H1 (cell line): ENCODE results near the gene EFCAB8. TPM values are rescaled to one million over a fixed set of nuclear protein-coding genes. Genes with fewer than 3 reads are reported as not detected.

Experiments used
- CTCF ChIA-PET: fragments of 300-600 bp; sonication (Branson Sonifier 250); formaldehyde crosslinking; loops from one replicate; lab custom pipeline; 2021; ENCODE audit not compliant: partially characterized antibody; lab: Charles Lee
- POLR2A ChIA-PET: fragments of 300-600 bp; sonication (Branson Sonifier 250); formaldehyde crosslinking; loops from one replicate; lab custom pipeline; 2021; ENCODE audit warnings: inconsistent platforms; ENCODE audit not compliant: partially characterized antibody; lab: Charles Lee
- DNase-seq, 2 experiments: peaks; one replicate each; pipeline versions ENCODE4 v3.0.0 to v3.0.0-alpha.2; 2010 to 2022; ENCODE audit warnings: low spot score in 2 of 2, low read depth in 1 of 2, mixed read lengths in 1 of 2
- FAIRE-seq: peaks from 2 replicates; lab custom pipeline; 2011; peaks lifted over from hg19 to GRCh38; lab: Jason Lieb, UNC
- H2AFZ ChIP-seq: 2 replicates; pipeline ENCODE4 v1.8.1; 2012; ENCODE audit warnings: low read length, inconsistent platforms
- H2AK5ac ChIP-seq: 2 replicates; pipeline ENCODE4 v1.6.1; 2013; ENCODE audit warnings: low read depth, low read length
- H2BK120ac ChIP-seq: replicated peaks from 2 replicates; pipeline ENCODE3; 2013; ENCODE audit warnings: low read depth, low read length, inconsistent platforms
- H2BK12ac ChIP-seq: 2 replicates; pipeline ENCODE4 v1.6.1; 2013; ENCODE audit warnings: low read depth, low read length
- H2BK15ac ChIP-seq: 2 replicates; pipeline ENCODE4 v1.6.1; 2013; ENCODE audit warnings: low read length
- H2BK20ac ChIP-seq: 2 replicates; pipeline ENCODE4 v1.6.1; 2013; ENCODE audit warnings: low read length
- H2BK5ac ChIP-seq: 2 replicates; pipeline ENCODE4 v1.6.1; 2013; ENCODE audit warnings: low read depth, low read length
- H3K14ac ChIP-seq: 2 replicates; pipeline ENCODE4 v1.6.1; 2013; ENCODE audit warnings: inconsistent platforms; ENCODE audit not compliant: insufficient read length
- H3K18ac ChIP-seq: 2 replicates; pipeline ENCODE4 v1.6.1; 2013; ENCODE audit warnings: low read length; ENCODE audit errors: extremely low read depth
- H3K23ac ChIP-seq: 2 replicates; pipeline ENCODE4 v1.6.1; 2013; ENCODE audit warnings: inconsistent platforms; ENCODE audit not compliant: insufficient read length
- H3K23me2 ChIP-seq: 2 replicates; pipeline ENCODE4 v1.6.1; 2013; ENCODE audit warnings: low read depth, low read length
- H3K27ac ChIP-seq: 2 replicates; pipeline ENCODE4 v1.6.1; 2011; ENCODE audit warnings: low read depth, low read length, inconsistent platforms
- H3K27me3 ChIP-seq, 4 experiments: replicated peaks in 1 of 4; 1 replicate in 1 of 4; 2 replicates in 3 of 4; pipeline versions ENCODE4 v1.6.1 to v1.8.1; 2011 to 2013; ENCODE audit warnings: low read length in 3 of 4, mild to moderate bottlenecking in 3 of 4, inconsistent platforms in 2 of 4, mixed read lengths in 2 of 4, moderate library complexity in 1 of 4; ENCODE audit not compliant: control insufficient read depth in 3 of 4, insufficient read depth in 3 of 4; ENCODE audit errors: extremely low read depth in 1 of 4
- H3K36me3 ChIP-seq, 4 experiments: 2 replicates each; pipeline versions ENCODE4 v1.6.1 to v1.8.1; 2011 to 2013; ENCODE audit warnings: mild to moderate bottlenecking in 4 of 4, low read length in 3 of 4, moderate library complexity in 2 of 4, control low read depth in 1 of 4, inconsistent platforms in 1 of 4; ENCODE audit not compliant: insufficient read depth in 4 of 4, control insufficient read depth in 2 of 4
- H3K4ac ChIP-seq: replicated peaks from 2 replicates; pipeline ENCODE3; 2013; ENCODE audit warnings: low read length, low read depth, mixed read lengths, inconsistent platforms; ENCODE audit not compliant: insufficient read length
- H3K4me1 ChIP-seq, 4 experiments: replicated peaks in 1 of 4; 1 replicate in 1 of 4; 2 replicates in 3 of 4; pipeline versions ENCODE4 v1.6.1 to v1.8.1; 2011 to 2013; ENCODE audit warnings: low read length in 3 of 4, inconsistent platforms in 2 of 4, mixed read lengths in 1 of 4; ENCODE audit not compliant: insufficient read depth in 4 of 4, control insufficient read depth in 3 of 4
- H3K4me2 ChIP-seq, 2 experiments: 2 replicates each; pipeline versions ENCODE4 v1.6.1 to v1.8.1; 2011 to 2013; ENCODE audit warnings: low read depth in 2 of 2, low read length in 2 of 2, control low read depth in 1 of 2, inconsistent platforms in 1 of 2, mild to moderate bottlenecking in 1 of 2; ENCODE audit not compliant: insufficient read depth in 1 of 2
- H3K4me3 ChIP-seq, 4 experiments: fragments of 200-600, 300-600 bp in 1 of 4; sonication (generic), shearing (Covaris generic), sonication (Bioruptor Twin) in 1 of 4; 2 replicates each; pipeline versions ENCODE4 v1.5.1 to v1.8.1; 2011 to 2016; ENCODE audit warnings: low read length in 4 of 4, low read depth in 3 of 4, control low read depth in 2 of 4, inconsistent platforms in 2 of 4, mild to moderate bottlenecking in 2 of 4, mixed read lengths in 1 of 4, moderate library complexity in 1 of 4; ENCODE audit not compliant: insufficient read depth in 2 of 4; ENCODE audit errors: extremely low read depth in 1 of 4
- H3K56ac ChIP-seq: replicated peaks from 2 replicates; pipeline ENCODE3; 2013; ENCODE audit warnings: low read depth, mild to moderate bottlenecking, mixed read lengths, low read length, inconsistent platforms; ENCODE audit not compliant: insufficient read length
- H3K79me1 ChIP-seq: 2 replicates; pipeline ENCODE4 v1.6.1; 2013; ENCODE audit warnings: low read depth, low read length, control low read depth
- H3K79me2 ChIP-seq, 2 experiments: 2 replicates each; pipeline versions ENCODE4 v1.6.1 to v1.8.1; 2012 to 2013; ENCODE audit warnings: low read length in 2 of 2, mild to moderate bottlenecking in 2 of 2, inconsistent platforms in 1 of 2; ENCODE audit not compliant: insufficient read depth in 2 of 2, control insufficient read depth in 1 of 2
- H3K9ac ChIP-seq, 4 experiments: replicated peaks in 1 of 4; 1 replicate in 1 of 4; 2 replicates in 3 of 4; pipeline versions ENCODE4 v1.6.1 to v1.8.1; 2011 to 2013; ENCODE audit warnings: low read depth in 3 of 4, low read length in 3 of 4, control low read depth in 2 of 4, mild to moderate bottlenecking in 2 of 4, moderate library complexity in 2 of 4, inconsistent platforms in 1 of 4; ENCODE audit errors: extremely low read depth in 1 of 4
- H3K9me3 ChIP-seq, 2 experiments: 2 replicates each; pipeline versions ENCODE4 v1.6.1 to v1.8.1; 2012 to 2013; ENCODE audit warnings: mild to moderate bottlenecking in 2 of 2, moderate library complexity in 2 of 2, control low read depth in 1 of 2, inconsistent platforms in 1 of 2, low read depth in 1 of 2, low read length in 1 of 2, mixed read lengths in 1 of 2; ENCODE audit not compliant: insufficient read depth in 2 of 2
- H4K20me1 ChIP-seq, 2 experiments: replicated peaks in 1 of 2; 2 replicates each; pipeline versions ENCODE3 to v1.8.1; 2011 to 2013; ENCODE audit warnings: inconsistent platforms in 2 of 2, low read length in 2 of 2, mild to moderate bottlenecking in 1 of 2; ENCODE audit not compliant: insufficient read depth in 2 of 2, control insufficient read depth in 1 of 2
- H4K5ac ChIP-seq: 2 replicates; pipeline ENCODE4 v1.6.1; 2013; ENCODE audit warnings: low read length, low read depth, mixed read lengths, inconsistent platforms; ENCODE audit not compliant: insufficient read length
- H4K8ac ChIP-seq: 2 replicates; pipeline ENCODE4 v1.8.0; 2013; ENCODE audit warnings: mild to moderate bottlenecking, moderate library complexity, low read length, inconsistent platforms; ENCODE audit not compliant: insufficient read depth; ENCODE audit errors: extremely low read depth
- H4K91ac ChIP-seq: replicated peaks from 2 replicates; pipeline ENCODE3; 2013; ENCODE audit warnings: low read length, mixed read lengths, inconsistent platforms; ENCODE audit not compliant: insufficient read length
- CBX5 ChIP-seq: fragments of 300-800, 300-1000 bp; sonication (generic); IDR thresholded peaks from 2 replicates; pipeline ENCODE4 v1.7.1; 2016; ENCODE audit warnings: antibody characterized with exemption, low read length, low read depth
- HDAC2 ChIP-seq, 2 experiments: fragments of 300-600 bp in 1 of 2; sonication (generic) in 1 of 2; IDR thresholded peaks; 2 replicates each; pipeline ENCODE4 v1.6.1; 2011 to 2012; ENCODE audit warnings: low read depth in 2 of 2, low read length in 2 of 2, mild to moderate bottlenecking in 2 of 2, moderate library complexity in 2 of 2, borderline replicate concordance in 1 of 2, inconsistent platforms in 1 of 2
- HDAC6 ChIP-seq: IDR thresholded peaks from one replicate; pipeline ENCODE4 v1.7.1; 2012; ENCODE audit warnings: low read depth, mild to moderate bottlenecking, inconsistent platforms, low read length, moderate library complexity
- JUND ChIP-seq: IDR thresholded peaks from 2 replicates; pipeline ENCODE4 v1.6.1; 2011; ENCODE audit warnings: mild to moderate bottlenecking, improper control_type of control experiment, low read length
- KDM5A ChIP-seq: fragments of 200-600 bp; IDR thresholded peaks from 2 replicates; pipeline ENCODE4 v1.7.1; 2012; ENCODE audit warnings: mild to moderate bottlenecking, low read length, inconsistent platforms, mixed read lengths
- MAX ChIP-seq: IDR thresholded peaks from 2 replicates; pipeline ENCODE4 v1.6.1; 2012; ENCODE audit warnings: inconsistent platforms
- RBBP5 ChIP-seq: IDR thresholded peaks from 2 replicates; pipeline ENCODE4 v1.7.1; 2012; ENCODE audit warnings: low read depth, mild to moderate bottlenecking, inconsistent platforms, low read length, moderate library complexity, borderline replicate concordance
- SAP30 ChIP-seq: fragments of 300-600 bp; sonication (generic); IDR thresholded peaks from 2 replicates; pipeline ENCODE4 v1.7.1; 2012; ENCODE audit warnings: low read length, moderate library complexity, mild to moderate bottlenecking, inconsistent platforms; ENCODE audit not compliant: insufficient read depth, insufficient replicate concordance
- SIRT6 ChIP-seq: IDR thresholded peaks from one replicate; pipeline ENCODE4 v1.7.1; 2012; ENCODE audit warnings: low read length, inconsistent platforms
- SP1 ChIP-seq: IDR thresholded peaks from 2 replicates; pipeline ENCODE4 v1.6.1; 2011; ENCODE audit warnings: low read depth, low read length
- TAF1 ChIP-seq: IDR thresholded peaks from 2 replicates; pipeline ENCODE4 v1.6.1; 2011; ENCODE audit warnings: mild to moderate bottlenecking, low read depth, low read length
- USF2 ChIP-seq: IDR thresholded peaks from 2 replicates; pipeline ENCODE4 v1.6.1; 2011; ENCODE audit warnings: low read length, improper control_type of control experiment
- WGBS, 2 experiments: shearing (Covaris generic) in 1 of 2; methylation state at CpG; one replicate each; pipeline versions ENCODE4 v1.1.6 to v1.1.7; 2013 to 2015; ENCODE audit warnings: low lambda C conversion rate in 2 of 2, mixed read lengths in 2 of 2, inconsistent platforms in 1 of 2, low coverage in 1 of 2, missing lambda C conversion rate in 1 of 2; ENCODE audit not compliant: insufficient replicate concordance in 2 of 2, insufficient coverage in 1 of 2, insufficient read length in 1 of 2; ENCODE audit errors: extremely low coverage in 1 of 2, missing lambda C conversion rate in 1 of 2; 5-methylcytosine and 5-hydroxymethylcytosine counted together
- polyA plus RNA-seq, 7 experiments: library from polyadenylated mRNA; depleted of rRNA in 3 of 7; stranded (reverse) in 5 of 7; unstranded in 2 of 7; fragments of >200 nt in 5 of 7; fragments of 200-250 nt in 2 of 7; gene quantifications; 1 replicate in 5 of 7; 2 replicates in 1 of 7; 4 replicates in 1 of 7; pipeline versions ENCODE4 v1.2.1 to v1.2.3, GENCODE V29; 2011 to 2013; ENCODE audit warnings: missing spikeins in 2 of 7, mixed read lengths in 2 of 7
- total RNA-seq: library from RNA; stranded (reverse); fragmentation: NEBNext Ultra II Directional; extraction: Animal tissue kit (Norgen Biotek cat#: 25700); gene quantifications from 2 replicates; pipeline ENCODE4 v1.2.1, GENCODE V29; 2021

EFCAB8 gene
- total and polyA plus RNA-seq, 2 of the 8 experiments (the other 6 are each of a cell fraction or from before 2014, with no cell fraction given): 0.06 to 0.20 TPM

GRCh38 chr20:32891926-32892660 is 33.4 kb downstream of the EFCAB8 start:
- Histone ChIP-seq H3K79me2 (no peaks in the 10 kb centered on the region), H2BK5ac (no peak overlapping the region), H4K5ac (no peak overlapping the region), H4K91ac (no peak overlapping the region), H3K9ac (no peak overlapping the region), H2BK120ac (no peak overlapping the region), H3K27me3 (no peaks in the 10 kb centered on the region), H3K4me2 (no peak overlapping the region), H3K79me1 (no peaks in the 10 kb centered on the region), H2BK12ac (no peak overlapping the region), H4K20me1 (no peaks in the 10 kb centered on the region), H3K9me3 (no peaks in the 10 kb centered on the region), H2AK5ac (no peak overlapping the region), H2BK15ac (no peak overlapping the region), H3K36me3 (no peaks in the 10 kb centered on the region), H3K4me3 (no peak overlapping the region), H3K4me1 (peaks cover 0 to 10% (median 4%) of the 10 kb centered on the region in 4 experiments; a peak in 5 of 7 replicates), H2BK20ac (no peak overlapping the region), H3K4ac (no peak overlapping the region), H3K56ac (no peak overlapping the region), H3K18ac (no peak overlapping the region), H3K27ac (no peak overlapping the region), H3K23ac (no peak overlapping the region), H2AFZ (no peak overlapping the region), H3K14ac (no peak overlapping the region), H3K23me2 (no peaks in the 10 kb centered on the region), H4K8ac (no peak overlapping the region)
- POLR2A ChIA-PET: no interaction called here
- FAIRE-seq (no peak), DNase-seq (no peak)
- CTCF ChIA-PET: interaction anchor here (0.9 to 3.0 kb wide), 7 partner anchors 10 to 186 kb away, joined by 3 to 14 read pairs (median 4); no protein-coding TSS in a partner anchor
- 76% methylated on average over 4 of the region's 4 CpGs; no CpG with 5 or more reads in 1 of the 2 experiments for WGBS, 2 experiments
- no peak for TF ChIP-seq JUND
- TF ChIP-seq RBBP5: no peak
- TF ChIP-seq TAF1: no peak
- TF ChIP-seq MAX: no peak
- no peak for TF ChIP-seq USF2
- no peak for TF ChIP-seq CBX5
- TF ChIP-seq KDM5A: no peak
- no peak for TF ChIP-seq SP1
- TF ChIP-seq SIRT6: no peak
- no peak for TF ChIP-seq HDAC2 (IDR thresholded peaks at IDR 0.05; ENCODE audit: borderline replicate concordance in 1 of 2, low read depth in 2 of 2, low read length in 2 of 2)
- TF ChIP-seq SAP30: no peak
- TF ChIP-seq HDAC6: no peak
